Caki2 (cell line): Measurements from ENCODE around the gene F2RL1. TPM values are rescaled to one million over a fixed set of nuclear protein-coding genes. Genes with fewer than 3 reads are reported as not detected.
"Not testable (repeated sequence)": the region's sequence is repeated elsewhere in the genome, so short reads cannot be mapped to it uniquely, and the experiment has no call there.

Source experiments
- DNase-seq: peaks from one replicate; pipeline ENCODE4 v3.0.0-alpha.2; 2015; ENCODE audit warnings: low read depth
- in situ Hi-C: cut with HindIII; loops from 2 replicates; pipeline ENCODE4 v1.10.0; 2016; ENCODE audit warnings: low sequenced_read_pairs, low pct_unique_long_range_greater_than_20kb, mixed read lengths
- total RNA-seq: library from RNA; depleted of rRNA; stranded (reverse); fragments of >200 nt; shearing (Covaris generic); gene quantifications from 2 replicates; pipeline ENCODE4 v1.2.3, GENCODE V29; 2014; ENCODE audit warnings: low replicate concordance; rRNA removed

F2RL1 gene
- 10.7 and 11.9 TPM in 2 replicates for total RNA-seq

- peak; percentile 70 for DNase-seq
- in situ Hi-C loops = no loop called here
Measured at GRCh38 chr5:76818844-76819831, at the start of gene F2RL1. Gene F2RL1 (plus strand): TSS chr5:76819030. CDS start chr5:76819183, 153 bp downstream.

GRCh38 chr5:76771041-76771440, 47.8 kb upstream of the F2RL1 start:
- DNase-seq, in situ Hi-C loops: not testable (repeated sequence)

GRCh38 chr5:76771705-76772405, 47.0 kb upstream of the F2RL1 start:
- DNase-seq = no peak

GRCh38 chr5:76775921-76776320, 42.9 kb upstream of the F2RL1 start:
- no peak for DNase-seq
- in situ Hi-C loops = no loop called here

More at GRCh38 chr5:76771705-76772405, 47.0 kb upstream of the F2RL1 start:
- in situ Hi-C loops = no loop called here

- no peak for DNase-seq
- in situ Hi-C loops = no loop called here
Measured at GRCh38 chr5:76776391-76776790, 42.4 kb upstream of the F2RL1 start.

- in situ Hi-C loops, DNase-seq: not testable (repeated sequence)
Measured at GRCh38 chr5:76780616-76781015, 38.2 kb upstream of the F2RL1 start.

GRCh38 chr5:76781775-76782174, 37.1 kb upstream of the F2RL1 start:
- in situ Hi-C loops = no loop called here
- DNase-seq = no peak

- DNase-seq = no peak
- in situ Hi-C loops = no loop called here
Measured at GRCh38 chr5:76782444-76782843, 36.4 kb upstream of the F2RL1 start.

- DNase-seq = peak; percentile 74
- in situ Hi-C loops = no loop called here
Measured at GRCh38 chr5:76787237-76787636, 31.6 kb upstream of the F2RL1 start.

GRCh38 chr5:76788362-76788761, 30.5 kb upstream of the F2RL1 start:
- in situ Hi-C loops = no loop called here
- no peak for DNase-seq

- DNase-seq, in situ Hi-C loops: not testable (repeated sequence)
Measured at GRCh38 chr5:76789275-76789674, 29.6 kb upstream of the F2RL1 start.

- no peak for DNase-seq
- in situ Hi-C loops = no loop called here
Measured at GRCh38 chr5:76789991-76790581, 28.7 kb upstream of the F2RL1 start.

GRCh38 chr5:76790632-76791290, 28.1 kb upstream of the F2RL1 start:
- in situ Hi-C loops = no loop called here
- peak; percentile 89 for DNase-seq

- in situ Hi-C loops = no loop called here
- DNase-seq = no peak
Measured at GRCh38 chr5:76791461-76791860, 27.4 kb upstream of the F2RL1 start.

- in situ Hi-C loops = no loop called here
- peak; percentile 79 for DNase-seq
Measured at GRCh38 chr5:76794871-76795270, 24.0 kb upstream of the F2RL1 start.

GRCh38 chr5:76799588-76799987, 19.2 kb upstream of the F2RL1 start:
- in situ Hi-C loops = no loop called here
- no peak for DNase-seq

- in situ Hi-C loops = no loop called here
Measured at GRCh38 chr5:76800579-76800978, 18.3 kb upstream of the F2RL1 start.

GRCh38 chr5:76801159-76801802, 17.5 kb upstream of the F2RL1 start:
- DNase-seq = no peak
- in situ Hi-C loops = no loop called here

More at GRCh38 chr5:76800579-76800978, 18.3 kb upstream of the F2RL1 start:
- DNase-seq = no peak
